ENCODE results near the gene SOX5.

GRCh38 chr12:23909551-23909950 lies 39.9 kb downstream of the SOX5 start:
- TF ChIP-seq POLR2A (IDR thresholded peaks at IDR 0.05): no peak
- TF ChIP-seq, protein P1, sequence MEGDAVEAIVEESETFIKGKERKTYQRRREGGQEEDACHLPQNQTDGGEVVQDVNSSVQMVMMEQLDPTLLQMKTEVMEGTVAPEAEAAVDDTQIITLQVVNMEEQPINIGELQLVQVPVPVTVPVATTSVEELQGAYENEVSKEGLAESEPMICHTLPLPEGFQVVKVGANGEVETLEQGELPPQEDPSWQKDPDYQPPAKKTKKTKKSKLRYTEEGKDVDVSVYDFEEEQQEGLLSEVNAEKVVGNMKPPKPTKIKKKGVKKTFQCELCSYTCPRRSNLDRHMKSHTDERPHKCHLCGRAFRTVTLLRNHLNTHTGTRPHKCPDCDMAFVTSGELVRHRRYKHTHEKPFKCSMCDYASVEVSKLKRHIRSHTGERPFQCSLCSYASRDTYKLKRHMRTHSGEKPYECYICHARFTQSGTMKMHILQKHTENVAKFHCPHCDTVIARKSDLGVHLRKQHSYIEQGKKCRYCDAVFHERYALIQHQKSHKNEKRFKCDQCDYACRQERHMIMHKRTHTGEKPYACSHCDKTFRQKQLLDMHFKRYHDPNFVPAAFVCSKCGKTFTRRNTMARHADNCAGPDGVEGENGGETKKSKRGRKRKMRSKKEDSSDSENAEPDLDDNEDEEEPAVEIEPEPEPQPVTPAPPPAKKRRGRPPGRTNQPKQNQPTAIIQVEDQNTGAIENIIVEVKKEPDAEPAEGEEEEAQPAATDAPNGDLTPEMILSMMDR (IDR thresholded peaks at IDR 0.05): no peak

Data from vagina (tissue), 2 donors.